Left lung (tissue), 10 donors: ENCODE data around the gene C1orf226. TPM values are rescaled to one million over a fixed set of nuclear protein-coding genes. Genes with fewer than 3 reads are reported as not detected.

ENCODE experiments used
- ATAC-seq: fragments of 200-7000 bp; cut with Tn5 transposase; one replicate; pipeline ENCODE4 v1.9.1; 2020; ENCODE audit warnings: moderate library complexity
- DNase-seq, 4 donors: peaks; one replicate each; pipeline ENCODE4 v3.0.0-alpha.2; 2013 to 2020
- H3K27ac ChIP-seq, 2 donors: fragments of 200-600 bp; sonication (generic) in 1 of 2; one replicate each; pipeline versions ENCODE4 v1.5.0 to v1.8.0; 2020 to 2021
- H3K27me3 ChIP-seq, 2 donors: fragments of 200-600 bp; sonication (generic) in 1 of 2; one replicate each; pipeline versions ENCODE4 v1.5.0 to v1.8.0; 2020 to 2021
- H3K36me3 ChIP-seq, 2 donors: fragments of 200-600 bp; sonication (generic) in 1 of 2; one replicate each; pipeline versions ENCODE4 v1.5.0 to v1.8.0; 2020 to 2021
- H3K4me1 ChIP-seq, 2 donors: fragments of 200-600 bp; one replicate each; pipeline ENCODE4 v1.8.0; 2021
- H3K4me3 ChIP-seq, 2 donors: fragments of 200-600 bp; sonication (generic) in 1 of 2; one replicate each; pipeline versions ENCODE4 v1.5.0 to v1.8.0; 2020 to 2021; ENCODE audit warnings: mild to moderate bottlenecking in 1 of 2
- H3K9me3 ChIP-seq, 2 donors: fragments of 200-600 bp; sonication (generic) in 1 of 2; one replicate each; pipeline versions ENCODE4 v1.5.0 to v1.8.0; 2020 to 2021
- CTCF ChIP-seq, 2 donors: fragments of 200-600 bp; sonication (generic) in 1 of 2; IDR thresholded peaks; one replicate each; pipeline versions ENCODE4 v1.5.0 to v1.8.0; 2021; ENCODE audit warnings: antibody characterized with exemption in 2 of 2
- intact Hi-C, 2 donors: fragments of 100-400 bp; cut with DNase I; formaldehyde crosslinking; loops; one replicate each; pipeline versions ENCODE4 v1.11.2 to v1.14.2; 2022
- polyA plus RNA-seq, 6 donors: library from polyadenylated mRNA; unstranded; fragments of 120-200 nt; gene quantifications; one replicate each; pipeline ENCODE4 v1.2.1, GENCODE V29; 2013; ENCODE audit not compliant: insufficient read length in 6 of 6
- total RNA-seq, 2 donors: library from RNA; stranded (reverse); fragmentation: NEBNext Ultra II Directional; extraction: Animal tissue kit (Norgen Biotek cat#: 25700); gene quantifications; one replicate each; pipeline ENCODE4 v1.2.1, GENCODE V29; 2021
- donor health status: DM: no; HTN: yes; CAD: no.
- donor health status: DM: no; HTN: no; CAD: no.

C1orf226 gene
- total and polyA plus RNA-seq, 8 donors: 4.0 to 8.5 (median 5.0) TPM

GRCh38 chr1:162365284-162366020 is 16.1 kb upstream of the C1orf226 start:
- DNase-seq (no peak), ATAC-seq (no peak)
- Histone ChIP-seq H3K4me3 (no peak overlapping the region), H3K27me3 (no peaks in the 10 kb centered on the region), H3K4me1 (no peaks in the 10 kb centered on the region), H3K9me3 (no peaks in the 10 kb centered on the region), H3K27ac (no peak overlapping the region), H3K36me3 (peaks cover 0 to 5% of the 10 kb centered on the region in 2 donors)
- intact Hi-C loops: no loop called here
- TF ChIP-seq CTCF (IDR thresholded peaks at IDR 0.05): no peak

- H3K4me1 ChIP-seq: no peaks in the 10 kb centered on the region
- no peaks in the 10 kb centered on the region for H3K27me3 ChIP-seq
- no peak for TF ChIP-seq CTCF (IDR thresholded peaks at IDR 0.05)
- peaks cover 0 to 5% of the 10 kb centered on the region in 2 donors for H3K36me3 ChIP-seq
- no peak overlapping the region for H3K4me3 ChIP-seq
- DNase-seq: no peak
- intact Hi-C loops: no loop called here
- no peaks in the 10 kb centered on the region for H3K9me3 ChIP-seq
- ATAC-seq: no peak
- H3K27ac ChIP-seq: no peak overlapping the region
Observed at GRCh38 chr1:162366149-162366548, 15.4 kb upstream of the C1orf226 start.

- H3K9me3 ChIP-seq: no peaks in the 10 kb centered on the region
- intact Hi-C loops: no loop called here
- no peaks in the 10 kb centered on the region for H3K4me1 ChIP-seq
- H3K36me3 ChIP-seq: peaks cover 0 to 5% of the 10 kb centered on the region in 2 donors
- no peak for TF ChIP-seq CTCF (IDR thresholded peaks at IDR 0.05)
- DNase-seq (no peak), ATAC-seq (no peak)
- peak overlapping the region in 1 of 2 donors; percentile 15 for H3K4me3 ChIP-seq
- H3K27me3 ChIP-seq: no peaks in the 10 kb centered on the region
- no peak overlapping the region for H3K27ac ChIP-seq
Observed at GRCh38 chr1:162366671-162367070, 14.9 kb upstream of the C1orf226 start.

- peak overlapping the region in 1 of 2 donors; percentile 15 for H3K4me3 ChIP-seq
- ATAC-seq: no peak
- no peak for TF ChIP-seq CTCF (IDR thresholded peaks at IDR 0.05)
- DNase-seq: no peak
- peaks cover 0 to 5% of the 10 kb centered on the region in 2 donors for H3K36me3 ChIP-seq
- intact Hi-C loops: no loop called here
- no peak overlapping the region for H3K27ac ChIP-seq
- H3K27me3 ChIP-seq: no peaks in the 10 kb centered on the region
- no peaks in the 10 kb centered on the region for H3K4me1 ChIP-seq
- no peaks in the 10 kb centered on the region for H3K9me3 ChIP-seq
Observed at GRCh38 chr1:162367073-162367472, 14.5 kb upstream of the C1orf226 start.

- H3K4me1 ChIP-seq: no peaks in the 10 kb centered on the region
- H3K27ac ChIP-seq: no peak overlapping the region
- H3K9me3 ChIP-seq: no peaks in the 10 kb centered on the region
- H3K27me3 ChIP-seq: no peaks in the 10 kb centered on the region
- ATAC-seq: peak; percentile 79
- no peak for TF ChIP-seq CTCF (IDR thresholded peaks at IDR 0.05)
- H3K36me3 ChIP-seq: peaks cover 0 to 5% of the 10 kb centered on the region in 2 donors
- intact Hi-C loops: no loop called here
- DNase-seq: no peak
- H3K4me3 ChIP-seq: no peak overlapping the region
Observed at GRCh38 chr1:162367772-162368171, 13.8 kb upstream of the C1orf226 start.
